ENCODE results near the gene AOPEP.

- TF ChIP-seq POLR2A (IDR thresholded peaks at IDR 0.05): peak in 1 of 2 donors; percentile 55
- no peak for TF ChIP-seq CTCF (IDR thresholded peaks at IDR 0.05)
Observed at GRCh38 chr9:94950579-94951323, 224.3 kb downstream of the AOPEP start.

Data from thyroid gland (tissue), 4 donors.